GM23338 (cell line): ENCODE measurements around the gene DNAH6. TPM values are rescaled to one million over a fixed set of nuclear protein-coding genes. Genes with fewer than 3 reads are reported as not detected.

Experiments used
- ATAC-seq: fragments of 200-7000 bp; cut with Tn5 transposase; 3 replicates; pipeline ENCODE4 v1.9.1; 2020
- DNase-seq: peaks from one replicate; pipeline ENCODE4 v3.0.0-alpha.2; 2015; ENCODE audit warnings: low spot score
- H2AFZ ChIP-seq: fragments of 200-600 bp; sonication (generic); 2 replicates; pipeline ENCODE4 v1.8.0; 2016; ENCODE audit warnings: antibody characterized with exemption, mild to moderate bottlenecking, moderate library complexity
- H3F3A ChIP-seq: fragments of 200-600 bp; sonication (generic); replicated peaks from 2 replicates; pipeline ENCODE4 v1.8.0; 2017; ENCODE audit warnings: antibody characterized with exemption, mixed run types, low read depth
- H3K27ac ChIP-seq: fragments of 200-600 bp; sonication (generic); 2 replicates; pipeline ENCODE4 v1.6.1; 2016; ENCODE audit warnings: low read depth
- H3K27me3 ChIP-seq: fragments of 200-600 bp; sonication (generic); 2 replicates; pipeline ENCODE4 v1.8.0; 2016; ENCODE audit warnings: mild to moderate bottlenecking, mixed run types, moderate library complexity; ENCODE audit not compliant: insufficient read depth
- H3K36me3 ChIP-seq: fragments of 200-600 bp; sonication (generic); 2 replicates; pipeline ENCODE4 v1.8.0; 2016; ENCODE audit warnings: mild to moderate bottlenecking; ENCODE audit not compliant: insufficient read depth
- H3K4me1 ChIP-seq: fragments of 200-600 bp; sonication (generic); 2 replicates; pipeline ENCODE4 v1.8.0; 2016; ENCODE audit warnings: mild to moderate bottlenecking, moderate library complexity; ENCODE audit not compliant: insufficient read depth
- H3K4me2 ChIP-seq: fragments of 200-600 bp; sonication (generic); 2 replicates; pipeline ENCODE4 v1.7.1; 2017; ENCODE audit warnings: mixed run types
- H3K4me3 ChIP-seq: fragments of 200-600 bp; sonication (generic); 2 replicates; pipeline ENCODE4 v1.6.1; 2016; ENCODE audit warnings: mixed run types
- H3K79me2 ChIP-seq: fragments of 200-600 bp; sonication (generic); replicated peaks from 2 replicates; pipeline ENCODE4 v1.8.0; 2017; ENCODE audit warnings: mild to moderate bottlenecking; ENCODE audit not compliant: insufficient read depth
- H3K9me2 ChIP-seq: fragments of 200-600 bp; sonication (generic); 2 replicates; pipeline ENCODE4 v1.8.0; 2017; ENCODE audit not compliant: insufficient read depth
- H4K20me1 ChIP-seq: fragments of 200-600 bp; sonication (generic); replicated peaks from 2 replicates; pipeline ENCODE4 v1.8.0; 2017; ENCODE audit warnings: mild to moderate bottlenecking; ENCODE audit not compliant: insufficient read depth
- H3K27ac Mint-ChIP-seq: 2 replicates; pipeline ENCODE4 v1.8.0; 2020; ENCODE audit warnings: inconsistent platforms, mild to moderate bottlenecking, moderate library complexity, mixed read lengths
- H3K27me3 Mint-ChIP-seq: 3 replicates; pipeline ENCODE4 v1.8.0; 2022; ENCODE audit warnings: low read depth, mild to moderate bottlenecking, moderate library complexity, mixed read lengths, inconsistent platforms; ENCODE audit not compliant: insufficient read depth, poor library complexity
- H3K36me3 Mint-ChIP-seq: 3 replicates; pipeline ENCODE4 v1.8.0; 2021; ENCODE audit warnings: low read depth, mild to moderate bottlenecking, inconsistent platforms, moderate library complexity, mixed read lengths
- H3K4me1 Mint-ChIP-seq: 3 replicates; pipeline ENCODE4 v1.8.0; 2020; ENCODE audit warnings: mild to moderate bottlenecking, inconsistent platforms, mixed read lengths
- H3K4me3 Mint-ChIP-seq: 3 replicates; pipeline ENCODE4 v1.8.0; 2021; ENCODE audit warnings: moderate library complexity, mild to moderate bottlenecking, inconsistent platforms, mixed read lengths
- H3K9me3 Mint-ChIP-seq: 3 replicates; pipeline ENCODE4 v1.8.0; 2020; ENCODE audit warnings: moderate library complexity, mild to moderate bottlenecking, inconsistent platforms, mixed read lengths
- CREB1 ChIP-seq: fragments of 250-450 bp; sonication (Bioruptor Pico); IDR thresholded peaks from 2 replicates; pipeline ENCODE4 v1.5.0; 2020; ENCODE audit warnings: low read depth, mild to moderate bottlenecking, moderate library complexity
- EZH2 ChIP-seq: fragments of 200-600 bp; sonication (generic); IDR thresholded peaks from one replicate; pipeline ENCODE4 v1.8.0; 2017; ENCODE audit warnings: antibody characterized with exemption, mild to moderate bottlenecking, low read depth; ENCODE audit not compliant: unreplicated experiment
- EZH2phosphoT487 ChIP-seq: fragments of 200-600 bp; sonication (generic); IDR thresholded peaks from one replicate; pipeline ENCODE4 v1.8.1; 2018; ENCODE audit warnings: antibody characterized with exemption; ENCODE audit not compliant: unreplicated experiment
- JUNB ChIP-seq: IDR thresholded peaks from one replicate; pipeline ENCODE4 v1.6.1; 2016; ENCODE audit warnings: antibody characterized with exemption; ENCODE audit not compliant: unreplicated experiment
- NANOG ChIP-seq: IDR thresholded peaks from 2 replicates; pipeline ENCODE4 v1.6.1; 2016; ENCODE audit warnings: antibody characterized with exemption, borderline replicate concordance
- POLR2AphosphoS5 ChIP-seq: IDR thresholded peaks from 2 replicates; pipeline ENCODE4 v1.6.1; 2016; ENCODE audit warnings: antibody characterized with exemption, low read depth
- STAT1 ChIP-seq: IDR thresholded peaks from one replicate; pipeline ENCODE4 v1.6.1; 2016; ENCODE audit warnings: antibody characterized with exemption; ENCODE audit not compliant: unreplicated experiment
- ZNF114 ChIP-seq: fragments of 250-450 bp; sonication (Bioruptor Pico); IDR thresholded peaks from 2 replicates; pipeline ENCODE4 v1.5.0; 2020; ENCODE audit warnings: mild to moderate bottlenecking, moderate library complexity
- polyA plus RNA-seq: library from polyadenylated mRNA; unstranded; fragments of >200 nt; fragmentation: Nextera tagmentation; extraction: Ambion mirVana; gene quantifications from 2 replicates; pipeline ENCODE4 v1.2.1, GENCODE V29; 2016
- total RNA-seq: library from RNA; depleted of rRNA; stranded (reverse); fragments of >200 nt; shearing (Covaris generic); gene quantifications from 2 replicates; pipeline ENCODE4 v1.2.3, GENCODE V29; 2014
- TF ChIP-seq, protein P1 (sequence below): fragments of 250-450 bp; sonication (Bioruptor Pico); IDR thresholded peaks from 2 replicates; pipeline ENCODE4 v1.5.0; 2020; ENCODE audit warnings: mild to moderate bottlenecking, moderate library complexity
- TF ChIP-seq, protein P2 (sequence below): IDR thresholded peaks from 2 replicates; pipeline ENCODE4 v1.6.1; 2016; ENCODE audit warnings: antibody characterized with exemption
- TF ChIP-seq, protein P3 (sequence below), 2 experiments: fragments of 200-600 bp in 1 of 2; sonication (generic) in 1 of 2; conservative IDR thresholded peaks; 2 replicates each; pipeline versions ENCODE4 v1.5.1 to v1.6.1; 2016 to 2017; ENCODE audit warnings: antibody characterized with exemption in 2 of 2, low read depth in 2 of 2, mild to moderate bottlenecking in 2 of 2, moderate library complexity in 1 of 2
- TF ChIP-seq, protein P4 (sequence below): IDR thresholded peaks from one replicate; pipeline ENCODE4 v1.6.1; 2018; ENCODE audit warnings: antibody characterized with exemption; ENCODE audit not compliant: unreplicated experiment

Gene DNAH6
- total and polyA plus RNA-seq, 2 experiments from 2014 or later = 0.27 to 0.31 TPM

DNA sequence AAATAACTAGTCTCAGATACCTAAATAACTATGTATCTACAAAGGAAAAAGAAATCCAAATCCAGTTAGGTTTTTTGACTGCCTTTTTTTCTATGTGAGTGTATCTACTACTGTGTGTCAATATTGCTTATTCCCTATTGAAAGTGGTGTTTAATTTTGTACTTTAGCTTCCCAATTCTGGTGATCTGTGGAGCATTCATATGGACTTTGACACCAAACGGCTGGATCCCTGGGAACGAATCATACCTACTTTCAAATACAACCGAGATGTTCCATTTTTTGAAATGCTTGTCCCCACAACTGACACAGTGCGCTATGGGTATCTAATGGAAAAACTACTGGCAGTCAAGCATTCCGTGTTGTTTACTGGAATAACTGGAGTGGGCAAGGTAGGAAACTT lies 152.8 kb downstream of the DNAH6 start (continued):
- TF ChIP-seq, protein P1, sequence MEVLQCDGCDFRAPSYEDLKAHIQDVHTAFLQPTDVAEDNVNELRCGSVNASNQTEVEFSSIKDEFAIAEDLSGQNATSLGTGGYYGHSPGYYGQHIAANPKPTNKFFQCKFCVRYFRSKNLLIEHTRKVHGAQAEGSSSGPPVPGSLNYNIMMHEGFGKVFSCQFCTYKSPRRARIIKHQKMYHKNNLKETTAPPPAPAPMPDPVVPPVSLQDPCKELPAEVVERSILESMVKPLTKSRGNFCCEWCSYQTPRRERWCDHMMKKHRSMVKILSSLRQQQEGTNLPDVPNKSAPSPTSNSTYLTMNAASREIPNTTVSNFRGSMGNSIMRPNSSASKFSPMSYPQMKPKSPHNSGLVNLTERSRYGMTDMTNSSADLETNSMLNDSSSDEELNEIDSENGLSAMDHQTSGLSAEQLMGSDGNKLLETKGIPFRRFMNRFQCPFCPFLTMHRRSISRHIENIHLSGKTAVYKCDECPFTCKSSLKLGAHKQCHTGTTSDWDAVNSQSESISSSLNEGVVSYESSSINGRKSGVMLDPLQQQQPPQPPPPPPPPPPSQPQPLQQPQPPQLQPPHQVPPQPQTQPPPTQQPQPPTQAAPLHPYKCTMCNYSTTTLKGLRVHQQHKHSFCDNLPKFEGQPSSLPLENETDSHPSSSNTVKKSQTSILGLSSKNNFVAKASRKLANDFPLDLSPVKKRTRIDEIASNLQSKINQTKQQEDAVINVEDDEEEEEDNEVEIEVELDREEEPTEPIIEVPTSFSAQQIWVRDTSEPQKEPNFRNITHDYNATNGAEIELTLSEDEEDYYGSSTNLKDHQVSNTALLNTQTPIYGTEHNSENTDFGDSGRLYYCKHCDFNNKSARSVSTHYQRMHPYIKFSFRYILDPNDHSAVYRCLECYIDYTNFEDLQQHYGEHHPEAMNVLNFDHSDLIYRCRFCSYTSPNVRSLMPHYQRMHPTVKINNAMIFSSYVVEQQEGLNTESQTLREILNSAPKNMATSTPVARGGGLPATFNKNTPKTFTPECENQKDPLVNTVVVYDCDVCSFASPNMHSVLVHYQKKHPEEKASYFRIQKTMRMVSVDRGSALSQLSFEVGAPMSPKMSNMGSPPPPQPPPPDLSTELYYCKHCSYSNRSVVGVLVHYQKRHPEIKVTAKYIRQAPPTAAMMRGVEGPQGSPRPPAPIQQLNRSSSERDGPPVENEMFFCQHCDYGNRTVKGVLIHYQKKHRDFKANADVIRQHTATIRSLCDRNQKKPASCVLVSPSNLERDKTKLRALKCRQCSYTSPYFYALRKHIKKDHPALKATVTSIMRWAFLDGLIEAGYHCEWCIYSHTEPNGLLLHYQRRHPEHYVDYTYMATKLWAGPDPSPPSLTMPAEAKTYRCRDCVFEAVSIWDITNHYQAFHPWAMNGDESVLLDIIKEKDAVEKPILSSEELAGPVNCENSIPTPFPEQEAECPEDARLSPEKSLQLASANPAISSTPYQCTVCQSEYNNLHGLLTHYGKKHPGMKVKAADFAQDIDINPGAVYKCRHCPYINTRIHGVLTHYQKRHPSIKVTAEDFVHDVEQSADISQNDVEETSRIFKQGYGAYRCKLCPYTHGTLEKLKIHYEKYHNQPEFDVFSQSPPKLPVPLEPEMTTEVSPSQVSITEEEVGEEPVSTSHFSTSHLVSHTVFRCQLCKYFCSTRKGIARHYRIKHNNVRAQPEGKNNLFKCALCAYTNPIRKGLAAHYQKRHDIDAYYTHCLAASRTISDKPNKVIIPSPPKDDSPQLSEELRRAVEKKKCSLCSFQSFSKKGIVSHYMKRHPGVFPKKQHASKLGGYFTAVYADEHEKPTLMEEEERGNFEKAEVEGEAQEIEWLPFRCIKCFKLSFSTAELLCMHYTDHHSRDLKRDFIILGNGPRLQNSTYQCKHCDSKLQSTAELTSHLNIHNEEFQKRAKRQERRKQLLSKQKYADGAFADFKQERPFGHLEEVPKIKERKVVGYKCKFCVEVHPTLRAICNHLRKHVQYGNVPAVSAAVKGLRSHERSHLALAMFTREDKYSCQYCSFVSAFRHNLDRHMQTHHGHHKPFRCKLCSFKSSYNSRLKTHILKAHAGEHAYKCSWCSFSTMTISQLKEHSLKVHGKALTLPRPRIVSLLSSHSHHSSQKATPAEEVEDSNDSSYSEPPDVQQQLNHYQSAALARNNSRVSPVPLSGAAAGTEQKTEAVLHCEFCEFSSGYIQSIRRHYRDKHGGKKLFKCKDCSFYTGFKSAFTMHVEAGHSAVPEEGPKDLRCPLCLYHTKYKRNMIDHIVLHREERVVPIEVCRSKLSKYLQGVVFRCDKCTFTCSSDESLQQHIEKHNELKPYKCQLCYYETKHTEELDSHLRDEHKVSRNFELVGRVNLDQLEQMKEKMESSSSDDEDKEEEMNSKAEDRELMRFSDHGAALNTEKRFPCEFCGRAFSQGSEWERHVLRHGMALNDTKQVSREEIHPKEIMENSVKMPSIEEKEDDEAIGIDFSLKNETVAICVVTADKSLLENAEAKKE (CRISPR knock-in tag) = no peak
- TF ChIP-seq, protein P2, sequence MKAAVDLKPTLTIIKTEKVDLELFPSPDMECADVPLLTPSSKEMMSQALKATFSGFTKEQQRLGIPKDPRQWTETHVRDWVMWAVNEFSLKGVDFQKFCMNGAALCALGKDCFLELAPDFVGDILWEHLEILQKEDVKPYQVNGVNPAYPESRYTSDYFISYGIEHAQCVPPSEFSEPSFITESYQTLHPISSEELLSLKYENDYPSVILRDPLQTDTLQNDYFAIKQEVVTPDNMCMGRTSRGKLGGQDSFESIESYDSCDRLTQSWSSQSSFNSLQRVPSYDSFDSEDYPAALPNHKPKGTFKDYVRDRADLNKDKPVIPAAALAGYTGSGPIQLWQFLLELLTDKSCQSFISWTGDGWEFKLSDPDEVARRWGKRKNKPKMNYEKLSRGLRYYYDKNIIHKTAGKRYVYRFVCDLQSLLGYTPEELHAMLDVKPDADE = no peak
- TF ChIP-seq EZH2 (no peak), CREB1 (CRISPR knock-in tag) (no peak)

DNA sequence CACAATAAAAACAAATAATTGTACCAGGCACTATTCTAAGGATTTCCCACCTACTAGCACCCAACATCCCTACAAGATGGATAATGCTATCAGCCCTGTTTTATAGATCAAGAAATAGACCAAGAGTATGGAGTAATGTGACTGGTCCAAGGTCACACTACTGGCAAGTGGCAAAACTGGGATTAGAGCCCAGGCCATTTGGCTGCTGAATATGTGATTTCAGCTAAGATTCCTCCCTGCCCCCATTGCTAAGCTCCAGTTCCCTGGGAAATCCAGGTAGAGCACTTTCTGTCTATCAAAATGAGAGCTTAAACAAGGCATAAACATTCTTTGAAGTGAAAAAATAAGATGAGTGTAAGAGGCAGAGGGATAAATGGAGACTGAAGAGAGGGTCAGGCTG lies 157.8 kb downstream of the DNAH6 start:
- H3K79me2 ChIP-seq = no peaks in the 10 kb centered on the region
- H3K4me1 ChIP-seq = no peaks in the 10 kb centered on the region
- no peaks in the 10 kb centered on the region for H3K27me3 ChIP-seq
- no peaks in the 10 kb centered on the region for H3K36me3 Mint-ChIP-seq
- H3K4me3 ChIP-seq = no peak overlapping the region
- no peak overlapping the region for H3K27ac ChIP-seq
- no peaks in the 10 kb centered on the region for H3K36me3 ChIP-seq
- no peaks in the 10 kb centered on the region for H3F3A ChIP-seq
- H3K4me2 ChIP-seq = no peak overlapping the region
- H3K4me1 Mint-ChIP-seq = no peaks in the 10 kb centered on the region
- ATAC-seq = no peak
- H3K9me3 Mint-ChIP-seq = no peaks in the 10 kb centered on the region
- H3K27ac Mint-ChIP-seq = no peak overlapping the region
- H4K20me1 ChIP-seq = no peaks in the 10 kb centered on the region
- no peak overlapping the region for H2AFZ ChIP-seq
- H3K9me2 ChIP-seq = no peaks in the 10 kb centered on the region
- no peak overlapping the region for H3K4me3 Mint-ChIP-seq
- DNase-seq = no peak
- H3K27me3 Mint-ChIP-seq = no peaks in the 10 kb centered on the region
- TF ChIP-seq, protein P3, sequence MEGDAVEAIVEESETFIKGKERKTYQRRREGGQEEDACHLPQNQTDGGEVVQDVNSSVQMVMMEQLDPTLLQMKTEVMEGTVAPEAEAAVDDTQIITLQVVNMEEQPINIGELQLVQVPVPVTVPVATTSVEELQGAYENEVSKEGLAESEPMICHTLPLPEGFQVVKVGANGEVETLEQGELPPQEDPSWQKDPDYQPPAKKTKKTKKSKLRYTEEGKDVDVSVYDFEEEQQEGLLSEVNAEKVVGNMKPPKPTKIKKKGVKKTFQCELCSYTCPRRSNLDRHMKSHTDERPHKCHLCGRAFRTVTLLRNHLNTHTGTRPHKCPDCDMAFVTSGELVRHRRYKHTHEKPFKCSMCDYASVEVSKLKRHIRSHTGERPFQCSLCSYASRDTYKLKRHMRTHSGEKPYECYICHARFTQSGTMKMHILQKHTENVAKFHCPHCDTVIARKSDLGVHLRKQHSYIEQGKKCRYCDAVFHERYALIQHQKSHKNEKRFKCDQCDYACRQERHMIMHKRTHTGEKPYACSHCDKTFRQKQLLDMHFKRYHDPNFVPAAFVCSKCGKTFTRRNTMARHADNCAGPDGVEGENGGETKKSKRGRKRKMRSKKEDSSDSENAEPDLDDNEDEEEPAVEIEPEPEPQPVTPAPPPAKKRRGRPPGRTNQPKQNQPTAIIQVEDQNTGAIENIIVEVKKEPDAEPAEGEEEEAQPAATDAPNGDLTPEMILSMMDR (conservative IDR thresholded peaks at IDR 0.05; ENCODE audit: low read depth in 2 of 2) = no peak
- no peak for TF ChIP-seq STAT1
- no peak for TF ChIP-seq NANOG
- TF ChIP-seq ZNF114 (CRISPR knock-in tag) = no peak
- TF ChIP-seq, protein P4, sequence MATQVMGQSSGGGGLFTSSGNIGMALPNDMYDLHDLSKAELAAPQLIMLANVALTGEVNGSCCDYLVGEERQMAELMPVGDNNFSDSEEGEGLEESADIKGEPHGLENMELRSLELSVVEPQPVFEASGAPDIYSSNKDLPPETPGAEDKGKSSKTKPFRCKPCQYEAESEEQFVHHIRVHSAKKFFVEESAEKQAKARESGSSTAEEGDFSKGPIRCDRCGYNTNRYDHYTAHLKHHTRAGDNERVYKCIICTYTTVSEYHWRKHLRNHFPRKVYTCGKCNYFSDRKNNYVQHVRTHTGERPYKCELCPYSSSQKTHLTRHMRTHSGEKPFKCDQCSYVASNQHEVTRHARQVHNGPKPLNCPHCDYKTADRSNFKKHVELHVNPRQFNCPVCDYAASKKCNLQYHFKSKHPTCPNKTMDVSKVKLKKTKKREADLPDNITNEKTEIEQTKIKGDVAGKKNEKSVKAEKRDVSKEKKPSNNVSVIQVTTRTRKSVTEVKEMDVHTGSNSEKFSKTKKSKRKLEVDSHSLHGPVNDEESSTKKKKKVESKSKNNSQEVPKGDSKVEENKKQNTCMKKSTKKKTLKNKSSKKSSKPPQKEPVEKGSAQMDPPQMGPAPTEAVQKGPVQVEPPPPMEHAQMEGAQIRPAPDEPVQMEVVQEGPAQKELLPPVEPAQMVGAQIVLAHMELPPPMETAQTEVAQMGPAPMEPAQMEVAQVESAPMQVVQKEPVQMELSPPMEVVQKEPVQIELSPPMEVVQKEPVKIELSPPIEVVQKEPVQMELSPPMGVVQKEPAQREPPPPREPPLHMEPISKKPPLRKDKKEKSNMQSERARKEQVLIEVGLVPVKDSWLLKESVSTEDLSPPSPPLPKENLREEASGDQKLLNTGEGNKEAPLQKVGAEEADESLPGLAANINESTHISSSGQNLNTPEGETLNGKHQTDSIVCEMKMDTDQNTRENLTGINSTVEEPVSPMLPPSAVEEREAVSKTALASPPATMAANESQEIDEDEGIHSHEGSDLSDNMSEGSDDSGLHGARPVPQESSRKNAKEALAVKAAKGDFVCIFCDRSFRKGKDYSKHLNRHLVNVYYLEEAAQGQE = no peak
- no peak for TF ChIP-seq JUNB
- no peak for TF ChIP-seq POLR2AphosphoS5
- TF ChIP-seq EZH2 = no peak
- TF ChIP-seq EZH2phosphoT487 = no peak
- TF ChIP-seq, protein P2 = no peak
